Medulla oblongata (tissue), 1 donor: Measurements from ENCODE around the gene GLT1D1.

Experiments
- DNase-seq: peaks from one replicate; pipeline ENCODE4 v3.0.0-alpha.2; 2015; ENCODE audit errors: extremely low spot score

GLT1D1 gene

GRCh38 chr12:128966203-128966810 lies 113.0 kb downstream of the GLT1D1 start:
- DNase-seq, result no peak

GRCh38 chr12:128968668-128969067 lies 115.4 kb downstream of the GLT1D1 start:
- no peak for DNase-seq

GRCh38 chr12:128969480-128970055 lies 116.3 kb downstream of the GLT1D1 start:
- DNase-seq, result peak; percentile 12

DNA sequence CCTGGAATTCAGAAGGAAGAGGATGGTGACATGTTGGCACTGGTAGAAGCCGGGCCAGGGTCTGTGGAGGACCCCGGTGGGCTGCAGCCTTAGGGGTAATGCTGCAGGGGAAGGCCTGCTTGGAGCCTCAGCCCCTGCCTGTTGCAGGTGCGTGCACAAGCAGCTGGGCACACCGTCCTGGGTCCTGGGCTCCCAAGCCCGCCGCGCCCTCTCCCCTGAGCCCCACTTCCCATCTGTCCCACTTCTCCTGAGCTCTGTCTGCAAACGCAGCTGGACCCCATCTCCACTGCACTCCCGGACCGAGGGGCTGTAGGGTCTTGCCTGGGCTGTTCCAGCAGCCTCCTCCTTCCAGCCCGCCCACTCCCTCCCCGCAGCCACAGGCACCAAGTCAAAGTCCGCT lies 116.8 kb downstream of the GLT1D1 start:
- DNase-seq, result no peak

- no peak for DNase-seq
These were observed 117.7 kb downstream of the GLT1D1 start for GRCh38 chr12:128970941-128971340.

GRCh38 chr12:128971802-128972201 lies 118.5 kb downstream of the GLT1D1 start:
- no peak for DNase-seq

GRCh38 chr12:128973883-128974681 lies 120.8 kb downstream of the GLT1D1 start:
- no peak for DNase-seq

DNA sequence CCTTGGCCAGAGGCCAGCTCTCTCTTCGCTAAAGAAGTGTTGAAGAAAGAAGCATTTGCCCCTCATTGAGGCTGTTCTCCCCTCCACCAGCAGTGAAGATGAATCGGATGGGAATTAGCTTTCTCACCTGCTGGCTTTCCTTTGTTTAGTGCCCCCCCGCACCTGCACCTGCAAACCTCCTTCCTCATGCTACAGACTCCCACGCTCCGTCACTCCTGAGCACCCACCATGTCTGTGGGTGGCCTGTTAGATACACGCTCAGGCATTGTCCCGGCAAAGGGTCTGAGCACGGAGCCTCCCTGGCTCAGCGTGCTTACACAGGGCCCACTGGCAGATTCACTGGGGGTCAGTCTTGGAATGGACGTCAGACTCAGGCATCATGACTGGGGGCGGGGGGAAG lies 121.6 kb downstream of the GLT1D1 start:
- no peak for DNase-seq

DNA sequence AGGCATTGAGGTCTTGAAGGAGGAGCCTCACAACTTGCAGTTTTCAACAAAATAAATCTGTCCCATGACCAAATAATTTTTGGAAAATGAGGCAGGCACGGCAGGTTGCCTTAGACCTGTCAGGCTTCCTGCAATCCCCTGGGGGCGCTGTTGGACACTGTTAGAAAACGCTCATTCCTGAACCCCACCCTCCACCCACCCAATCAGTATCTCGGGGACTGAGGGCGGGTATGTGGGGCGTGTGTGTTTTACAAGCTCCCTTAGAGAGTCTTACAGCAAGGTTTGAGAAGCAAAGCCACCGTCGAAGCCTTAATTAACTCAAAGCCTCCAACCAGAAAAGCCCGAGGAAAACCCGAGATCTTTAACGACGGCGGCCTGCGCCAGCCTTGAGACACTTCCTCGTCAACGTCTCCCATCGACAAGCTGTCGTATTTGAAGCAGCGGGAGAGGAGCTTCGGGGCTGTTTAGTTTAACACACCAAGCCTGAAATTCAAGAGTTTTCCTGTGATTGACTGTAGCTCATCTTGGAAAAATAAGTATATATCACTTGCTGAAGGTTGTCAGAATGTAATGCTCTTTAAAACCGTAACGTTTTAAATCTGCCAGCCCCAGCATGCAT lies 123.0 kb downstream of the GLT1D1 start:
- peak; percentile 6 for DNase-seq

GRCh38 chr12:128977441-128977840 lies 124.2 kb downstream of the GLT1D1 start:
- DNase-seq, result no peak

GRCh38 chr12:128978067-128978466 lies 124.8 kb downstream of the GLT1D1 start:
- no peak for DNase-seq

- DNase-seq, result no peak
These were observed 127.3 kb downstream of the GLT1D1 start for GRCh38 chr12:128980623-128981022.

DNA sequence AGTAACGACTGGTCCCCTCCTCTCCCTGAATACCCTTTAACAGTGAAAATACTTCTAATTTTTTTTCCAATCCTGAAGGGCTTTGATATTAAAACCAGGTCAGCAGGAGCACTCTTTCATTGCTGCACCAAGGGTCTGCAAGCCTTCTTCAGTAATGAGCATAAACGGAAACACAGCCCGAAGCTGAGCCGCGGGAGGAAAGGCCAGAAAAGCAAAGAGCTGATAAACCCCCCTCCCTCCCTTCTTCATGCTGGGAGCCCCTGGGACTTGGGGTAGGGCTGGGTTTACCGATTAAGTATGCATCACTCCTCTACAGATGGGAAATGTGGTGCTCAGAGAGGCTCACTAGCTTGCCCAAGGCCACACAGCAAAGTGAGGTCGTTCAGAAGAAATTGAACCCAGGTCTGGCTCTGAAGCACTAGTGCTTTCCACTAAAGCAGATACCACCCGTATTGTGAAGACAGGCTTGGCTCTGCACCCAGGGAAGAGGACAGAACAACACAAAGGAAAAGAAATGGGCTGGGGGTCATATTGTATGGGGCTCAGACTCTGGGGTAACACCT lies 128.8 kb downstream of the GLT1D1 start:
- no peak for DNase-seq

DNA sequence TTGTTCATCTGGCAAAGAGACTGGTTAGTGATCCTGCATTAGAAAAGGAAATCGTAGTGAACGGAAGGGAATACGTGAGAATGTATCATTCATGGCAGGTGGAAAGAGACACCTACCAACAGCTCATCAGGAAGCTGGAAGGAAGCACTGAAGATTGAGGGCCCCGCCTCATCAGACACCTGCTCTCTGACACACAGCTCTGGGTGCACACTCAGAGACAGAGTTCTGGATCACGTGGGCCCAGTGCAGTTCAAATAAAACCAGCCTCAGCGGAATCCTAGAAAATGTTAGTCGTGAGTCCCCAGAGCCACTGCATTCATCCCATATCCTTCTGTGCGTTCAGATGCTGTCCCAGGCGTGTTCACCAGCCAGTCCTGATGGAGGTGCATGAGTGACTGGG lies 129.7 kb downstream of the GLT1D1 start:
- no peak for DNase-seq

DNA sequence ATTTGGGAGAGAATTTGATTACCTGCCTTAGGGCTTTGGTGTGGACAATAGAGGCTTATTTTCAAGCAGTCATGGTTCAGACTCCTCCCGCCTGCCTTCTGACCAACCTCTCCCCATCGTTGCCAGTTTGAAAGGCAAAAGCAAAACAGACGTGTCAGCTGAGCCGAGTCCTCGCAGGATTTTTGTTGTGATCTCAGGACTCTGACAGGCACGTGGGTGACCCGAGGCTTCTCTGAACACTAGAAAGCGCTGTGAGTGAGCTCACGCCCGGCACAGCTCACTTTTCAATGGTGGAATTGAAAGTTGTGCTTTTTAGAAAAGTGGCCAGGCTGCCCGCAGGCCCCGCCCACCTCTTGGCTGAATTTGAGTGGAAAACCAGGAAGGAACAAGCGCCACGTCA lies 130.1 kb downstream of the GLT1D1 start:
- DNase-seq, result no peak

GRCh38 chr12:128986957-128987356 lies 133.7 kb downstream of the GLT1D1 start:
- no peak for DNase-seq

DNA sequence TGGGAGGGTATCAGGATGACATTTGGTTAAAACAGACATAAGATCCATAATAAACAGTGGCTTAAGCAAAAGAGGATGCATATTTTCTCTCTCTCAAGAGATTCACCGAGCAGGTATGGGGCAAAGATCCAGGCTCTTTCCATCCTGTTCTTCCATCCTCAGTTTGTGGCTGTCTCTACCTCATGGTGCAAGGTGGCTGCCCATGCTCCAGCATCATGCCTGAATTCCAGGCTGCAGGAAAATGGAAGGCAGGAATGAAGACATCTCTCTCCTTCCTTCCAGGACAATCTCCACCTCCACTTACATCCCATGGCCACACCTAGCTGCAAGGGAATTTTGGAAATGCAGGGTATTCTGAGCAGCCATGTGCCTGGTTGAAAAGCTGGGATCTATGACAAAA lies 136.0 kb downstream of the GLT1D1 start:
- DNase-seq, result no peak

GRCh38 chr12:128991716-128992115 lies 138.4 kb downstream of the GLT1D1 start:
- DNase-seq, result no peak

- DNase-seq, result no peak
These were observed 138.8 kb downstream of the GLT1D1 start for GRCh38 chr12:128992116-128992515.

DNA sequence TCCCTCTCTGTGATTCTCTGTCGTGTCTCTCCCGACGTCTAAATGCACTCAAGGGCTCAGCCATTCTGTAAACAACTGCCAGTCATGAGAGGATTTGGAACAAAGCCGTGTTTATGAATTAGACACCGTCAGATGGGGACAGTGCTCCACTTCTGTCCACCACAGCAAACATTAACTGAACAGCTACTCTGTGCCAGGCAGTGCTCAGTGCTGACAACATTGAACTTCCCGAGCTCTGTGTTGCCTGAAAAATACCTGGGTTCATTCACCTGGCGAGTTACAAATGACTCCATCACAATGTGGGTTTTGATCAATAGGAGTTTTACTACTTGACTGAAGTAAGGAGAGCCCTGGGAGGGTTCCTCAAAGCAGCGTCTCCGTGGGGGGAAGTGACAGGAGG lies 139.3 kb downstream of the GLT1D1 start:
- no peak for DNase-seq

DNA sequence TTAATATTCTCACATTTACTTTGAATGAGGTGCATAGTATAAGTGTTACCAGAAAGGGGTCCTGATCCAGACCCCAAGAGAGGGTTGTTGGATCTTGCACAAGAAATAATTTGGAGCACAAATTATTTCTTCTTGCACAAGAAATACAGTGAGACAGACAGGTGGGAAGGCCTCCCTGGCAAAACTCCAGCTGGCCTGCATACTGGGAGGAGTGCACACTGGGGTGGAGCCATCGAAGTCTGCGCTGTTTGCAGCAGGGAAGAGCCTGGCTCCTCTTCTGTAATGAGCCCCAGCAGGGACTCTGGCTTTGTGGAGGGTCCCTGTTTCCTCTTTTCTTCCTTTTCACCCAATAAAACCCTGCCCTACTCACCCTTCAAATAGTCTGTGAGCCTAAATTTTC lies 141.6 kb downstream of the GLT1D1 start:
- no peak for DNase-seq

GRCh38 chr12:128995619-128996018 lies 142.3 kb downstream of the GLT1D1 start:
- DNase-seq, result no peak
